Right lung (tissue), 5 donors: ENCODE measurements around the gene RTN1. TPM values are rescaled to one million over a fixed set of nuclear protein-coding genes. Genes with fewer than 3 reads are reported as not detected.

Experiments
- DNase-seq, 2 donors: peaks; one replicate each; pipeline ENCODE4 v3.0.0-alpha.2; 2013
- polyA plus RNA-seq, 5 donors: library from polyadenylated mRNA; unstranded; fragments of 120-200 nt; gene quantifications; one replicate each; pipeline versions ENCODE4 v1.2.1 to v1.2.3, GENCODE V29; 2013; ENCODE audit warnings: inconsistent platforms in 1 of 5, low replicate concordance in 1 of 5; ENCODE audit not compliant: insufficient read length in 5 of 5, insufficient read depth in 1 of 5

RTN1 gene
- polyA plus RNA-seq, 5 donors = 4.1 to 4.4 (median 4.2) TPM

DNA sequence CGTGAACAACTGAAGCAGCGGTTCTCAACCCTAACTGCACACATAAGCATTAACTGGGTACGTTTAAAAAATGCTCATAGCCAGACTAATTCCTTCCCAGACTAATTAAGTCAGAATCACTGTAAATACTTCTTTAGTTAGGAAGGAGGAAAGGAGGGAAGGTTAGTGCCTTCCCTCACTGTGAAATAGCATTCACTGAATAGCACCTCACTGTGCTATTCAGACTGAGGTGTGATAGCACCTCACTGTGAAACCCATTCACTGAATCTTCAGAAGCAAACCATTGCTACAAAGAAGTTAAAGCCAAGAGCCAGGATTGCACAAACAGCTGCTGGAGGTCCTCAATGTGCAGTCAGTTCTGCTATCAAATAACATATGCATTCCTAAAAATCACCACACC, 58.8 kb downstream of the RTN1 start:
- DNase-seq = no peak

DNA sequence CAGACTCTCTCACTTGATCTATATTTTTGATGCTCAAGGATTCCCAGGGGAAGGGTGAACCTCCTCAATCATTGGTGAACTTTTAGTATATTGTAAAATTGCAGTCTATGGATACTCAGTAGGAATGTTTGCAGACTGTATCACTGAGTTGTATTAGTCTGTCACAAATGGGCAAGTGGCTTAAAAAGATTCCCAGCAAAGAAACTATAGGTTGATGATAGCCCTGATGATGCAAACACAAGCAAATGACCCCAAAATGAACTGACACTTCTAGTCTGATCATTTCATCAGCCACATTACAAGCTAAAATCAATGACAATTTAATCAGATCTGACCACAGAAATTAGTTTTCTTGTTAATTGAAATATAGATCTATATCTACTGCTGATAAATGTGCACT, 59.5 kb downstream of the RTN1 start:
- DNase-seq = no peak

DNA sequence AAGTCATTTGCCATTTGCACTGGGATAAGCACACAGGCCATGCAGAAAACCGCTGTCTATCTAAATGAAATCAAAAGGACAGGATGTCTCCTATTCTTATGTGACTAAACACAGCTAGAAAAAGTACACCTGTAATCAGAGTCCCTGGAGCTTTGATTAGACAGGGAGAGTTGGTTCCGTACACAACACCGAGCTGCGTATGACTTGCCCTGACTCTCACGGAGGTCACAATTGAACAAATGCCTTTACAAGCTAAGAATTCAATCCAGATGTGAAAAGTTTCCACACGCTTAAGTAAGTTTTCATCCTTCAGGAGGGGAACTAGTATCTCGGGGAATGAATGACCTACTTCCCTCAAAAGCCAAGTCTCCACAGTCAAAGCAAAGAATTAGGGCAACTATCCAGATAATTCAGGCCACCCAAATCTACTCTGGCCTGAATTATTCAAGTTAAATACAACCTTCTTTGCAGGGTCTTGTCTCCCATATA, 67.5 kb downstream of the RTN1 start:
- no peak for DNase-seq

DNA sequence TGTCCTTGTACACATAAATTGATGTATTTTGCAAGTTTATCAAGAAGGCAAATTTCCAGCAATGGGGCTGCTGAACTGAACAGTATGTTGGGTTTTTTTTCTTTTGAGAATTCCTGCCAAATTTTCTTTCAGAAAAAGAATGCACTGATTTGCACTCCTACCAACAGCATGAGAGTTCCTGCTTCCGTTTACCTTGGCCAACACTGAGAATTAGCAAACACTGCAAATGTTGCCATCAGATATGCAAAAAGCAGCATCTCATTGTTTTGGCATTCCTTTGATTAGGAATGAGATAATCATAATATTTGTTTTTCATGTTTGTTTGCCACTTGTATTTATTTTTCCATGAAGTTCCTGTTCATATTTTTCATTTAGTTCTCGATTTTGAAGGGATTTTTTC, 82.4 kb downstream of the RTN1 start:
- DNase-seq = no peak

DNA sequence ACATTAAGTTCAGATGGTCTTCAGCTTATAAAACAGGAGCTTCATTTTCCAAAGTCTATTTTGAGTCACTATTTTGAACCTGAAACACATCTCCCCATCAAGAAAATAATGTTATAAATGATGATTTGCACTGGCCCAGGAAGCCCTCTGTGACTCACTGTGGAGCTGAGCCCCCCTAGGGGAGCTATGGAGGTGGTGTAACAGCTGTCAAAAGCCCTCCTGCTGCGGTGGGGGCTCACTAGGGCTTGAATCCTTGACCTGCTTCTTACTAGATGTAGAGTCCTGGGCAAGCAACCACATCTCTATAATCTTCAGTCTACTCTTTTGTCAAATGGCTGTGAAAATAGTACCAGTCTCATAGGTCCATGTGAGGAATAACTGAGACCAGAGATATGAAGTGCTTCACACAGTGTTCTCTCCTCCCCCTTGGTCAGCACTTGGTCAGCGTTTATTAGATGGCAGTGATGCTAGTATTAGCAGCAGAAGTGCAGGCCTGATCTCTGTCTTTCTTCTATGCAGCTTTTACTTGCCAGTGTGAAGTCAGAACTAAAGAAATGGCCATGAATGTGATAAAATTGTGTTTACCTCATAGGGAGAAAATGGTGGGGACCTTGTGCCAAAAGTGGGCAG, 83.4 kb downstream of the RTN1 start:
- no peak for DNase-seq

DNA sequence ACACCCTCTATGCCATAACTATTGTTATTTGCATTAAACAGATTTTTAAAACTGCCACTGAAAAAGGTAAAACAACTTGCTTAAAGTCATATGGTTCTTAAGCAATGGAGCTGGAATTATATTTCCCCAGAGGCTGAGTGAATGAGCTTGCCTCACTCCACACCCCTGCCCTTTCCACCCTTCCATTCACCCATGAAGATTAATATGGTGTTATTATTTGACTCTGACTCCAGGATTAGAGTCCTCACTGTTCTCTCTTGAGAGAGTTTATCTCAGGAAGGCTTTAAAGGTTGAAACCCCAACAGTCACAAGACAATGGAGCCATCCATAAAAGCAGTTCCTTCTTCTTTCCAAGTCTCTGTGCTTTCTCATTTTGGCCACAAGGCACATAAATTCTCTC, 84.9 kb downstream of the RTN1 start:
- DNase-seq = no peak

DNA sequence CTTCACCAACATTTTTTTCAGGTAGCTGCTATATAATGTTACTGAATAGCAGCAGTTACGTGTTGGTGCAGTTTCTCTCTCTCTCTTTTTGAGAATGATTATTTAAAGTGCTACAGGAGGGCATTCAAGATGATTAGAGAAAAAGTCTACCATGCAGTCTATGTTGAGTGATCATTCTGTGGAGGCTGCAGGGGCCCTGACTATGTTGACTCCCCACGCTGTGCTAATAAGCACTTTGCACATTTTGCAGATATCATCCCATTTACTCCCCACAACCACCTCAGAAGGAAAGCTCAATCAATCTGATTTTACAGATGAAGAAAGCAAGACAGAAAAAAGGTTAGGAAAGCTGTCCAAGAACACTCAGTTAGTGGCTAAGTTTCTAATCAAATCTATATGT, 87.8 kb downstream of the RTN1 start:
- DNase-seq = no peak

DNA sequence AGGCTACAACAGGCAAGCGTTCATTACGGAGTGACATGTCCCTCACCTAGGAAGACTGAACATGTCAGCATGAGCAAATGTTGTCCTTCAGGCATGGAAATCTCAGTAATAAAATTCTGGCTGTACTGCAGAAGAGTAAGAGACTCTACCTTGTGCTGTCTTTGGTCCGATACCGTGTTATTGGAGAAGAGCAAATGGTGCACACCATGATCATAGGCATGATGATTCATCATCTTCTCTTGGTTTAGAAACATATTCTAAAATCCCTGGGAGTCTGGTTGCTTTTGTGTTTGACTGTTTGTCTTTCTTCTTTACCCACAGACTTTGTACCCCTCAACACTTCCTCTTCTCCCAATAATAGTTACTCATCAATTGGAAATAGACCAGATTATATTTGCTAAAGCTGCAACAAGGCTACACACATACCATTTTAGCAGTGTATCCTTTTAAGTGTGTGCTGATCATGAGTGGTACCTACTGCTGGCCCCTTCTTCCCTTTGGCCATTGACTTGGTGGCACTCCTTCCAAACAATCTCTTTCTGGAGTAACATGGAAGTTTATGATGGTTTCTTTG, 93.5 kb downstream of the RTN1 start:
- DNase-seq = no peak

DNA sequence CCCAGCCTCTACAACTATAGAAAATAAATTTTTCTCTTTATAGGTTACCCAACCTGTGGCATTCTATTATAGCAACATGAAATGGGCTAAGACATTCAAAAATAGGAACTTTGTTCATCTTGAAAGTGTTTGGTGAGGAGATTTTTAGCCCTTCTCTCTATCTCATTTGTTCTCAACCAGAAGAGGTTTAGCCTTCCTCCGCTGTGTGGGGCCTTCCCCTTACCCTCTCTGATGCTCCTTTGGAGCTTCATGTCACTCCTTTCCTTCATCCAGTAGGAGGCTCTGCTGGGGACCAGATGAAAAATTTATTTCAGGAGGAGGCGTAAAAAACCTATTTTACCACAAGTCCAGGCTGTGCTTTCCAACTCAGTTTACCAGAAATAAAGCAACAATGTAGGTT, 94.1 kb downstream of the RTN1 start:
- DNase-seq = no peak

DNA sequence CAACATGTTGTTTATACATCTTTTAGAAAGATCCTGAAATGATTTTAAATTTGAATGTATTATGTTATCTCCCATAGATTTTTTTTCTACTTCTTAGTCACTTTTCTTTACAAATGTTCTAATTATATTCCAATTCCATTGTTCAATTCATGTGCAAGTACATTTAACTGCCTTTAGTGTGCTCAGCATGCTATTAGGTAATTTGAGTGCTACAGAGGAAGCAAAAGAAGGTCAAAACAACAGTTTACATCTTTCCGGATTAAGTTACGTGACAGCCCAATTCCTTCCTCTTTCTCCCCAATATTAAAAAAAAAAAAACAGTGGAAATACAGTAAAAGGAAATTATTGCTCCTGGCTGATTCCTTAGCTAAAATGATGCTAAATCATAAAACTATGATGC, 98.3 kb downstream of the RTN1 start:
- DNase-seq = no peak

DNA sequence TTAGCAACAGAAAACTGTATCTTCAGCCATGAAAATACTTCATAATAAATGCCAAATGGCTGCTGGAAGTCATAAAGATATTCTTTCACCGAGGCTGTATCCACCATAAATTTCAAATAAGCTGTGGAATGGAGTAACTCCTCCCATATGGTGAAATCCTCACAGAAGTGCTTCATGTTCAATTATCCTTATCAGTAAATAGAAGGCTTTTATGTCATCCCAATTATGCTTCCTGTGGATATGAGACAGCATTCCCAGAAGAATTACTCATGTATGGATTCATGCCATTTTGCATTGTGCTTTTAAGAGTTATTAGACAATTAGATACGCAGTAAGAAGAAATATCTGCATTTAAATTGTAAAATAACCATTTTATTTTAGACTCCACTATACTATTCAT, 99.0 kb downstream of the RTN1 start:
- DNase-seq = no peak

DNA sequence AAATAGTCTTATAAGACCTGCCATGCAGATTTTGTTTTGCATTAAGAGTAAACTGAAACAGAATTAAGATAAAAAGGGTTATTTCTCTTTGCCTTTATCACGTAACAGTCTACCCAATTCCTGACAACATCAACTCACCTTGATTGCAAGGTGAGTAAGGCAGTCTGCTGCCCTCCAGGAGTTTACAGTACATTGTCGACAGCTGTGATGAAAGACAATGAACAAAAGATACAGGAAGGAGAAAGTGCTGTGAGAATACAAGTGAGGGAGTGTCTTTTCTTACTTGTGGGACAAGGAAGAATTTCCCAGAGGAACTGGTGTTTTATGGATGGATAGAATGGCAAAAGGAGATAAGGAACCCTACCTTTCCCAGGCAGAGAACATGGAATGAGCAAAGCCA, 101.0 kb downstream of the RTN1 start:
- DNase-seq = no peak

DNA sequence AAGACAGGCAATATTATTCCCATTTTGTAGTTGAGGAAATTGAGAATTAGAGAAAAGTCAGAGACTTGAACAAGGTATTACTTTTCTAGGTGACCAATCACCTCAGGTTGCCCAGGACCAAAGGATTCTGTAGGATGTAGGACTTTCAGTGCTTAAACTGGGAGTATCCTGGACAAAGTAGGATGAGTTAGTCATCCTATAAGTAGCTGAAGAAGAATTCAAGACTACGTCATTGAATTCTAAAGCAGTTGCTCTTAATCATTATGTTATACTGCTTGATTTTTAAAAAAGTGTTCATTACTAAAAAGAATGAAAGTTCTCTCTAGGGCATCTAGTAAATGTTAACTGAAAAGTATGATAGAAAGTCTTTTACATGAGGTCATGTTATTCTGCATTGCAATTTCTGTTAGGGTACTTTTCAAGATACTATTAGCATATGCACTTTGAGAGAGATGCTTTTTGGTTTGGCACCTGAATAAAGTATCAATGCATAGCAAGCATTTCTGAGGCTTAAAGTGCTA, 101.7 kb downstream of the RTN1 start:
- no peak for DNase-seq

DNA sequence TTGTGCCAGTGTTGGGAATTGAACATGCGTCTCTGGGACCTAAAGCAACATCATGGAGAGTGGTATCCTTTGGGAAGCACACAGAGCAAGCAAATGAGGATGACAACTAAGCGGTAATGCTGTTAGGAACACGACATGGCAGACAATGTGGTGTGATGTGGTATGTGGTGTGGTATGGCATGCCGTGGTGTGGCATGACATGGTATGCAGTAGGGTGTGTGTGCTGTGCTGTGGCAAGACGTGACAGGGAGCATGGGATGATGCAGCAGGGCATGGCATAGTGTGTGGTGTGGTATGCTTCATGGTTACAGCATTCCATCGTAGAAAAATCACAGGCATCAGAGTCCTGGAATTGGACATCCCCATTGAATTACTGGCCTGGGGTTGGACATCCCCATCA, 108.7 kb downstream of the RTN1 start:
- no peak for DNase-seq

DNA sequence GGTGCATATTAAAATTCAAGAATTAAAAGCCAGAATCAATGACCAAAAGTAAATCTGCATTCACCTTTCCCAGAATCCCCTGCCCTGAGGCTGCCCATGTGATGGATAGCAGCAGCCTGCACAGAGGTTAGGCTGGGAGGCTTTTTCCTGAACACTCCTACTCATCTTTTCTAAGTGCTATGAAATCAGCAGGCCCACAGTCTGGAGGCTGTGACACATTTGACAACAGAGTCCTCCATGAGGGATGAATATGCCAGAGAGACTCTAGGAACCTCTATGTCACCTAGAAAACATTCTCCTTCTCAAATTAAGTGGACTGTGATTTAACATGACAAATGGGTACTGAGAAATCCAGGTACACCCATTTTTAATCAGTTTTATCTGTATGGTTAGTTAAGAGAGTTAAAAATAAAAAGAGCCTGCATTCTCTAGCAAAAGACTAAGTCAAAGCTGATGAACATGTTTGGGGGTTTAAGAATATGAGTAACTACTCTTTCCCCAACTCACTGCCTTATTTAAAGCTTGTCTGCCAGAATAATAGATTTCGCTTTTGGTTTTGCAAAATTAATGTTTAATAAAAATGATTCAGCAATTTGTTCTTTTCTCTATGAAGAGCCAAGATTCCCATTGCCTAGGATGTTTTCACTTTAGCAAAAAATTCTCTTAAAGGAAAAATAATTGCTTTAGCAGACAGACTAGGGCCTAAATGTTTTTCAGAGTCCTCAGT, 115.0 kb downstream of the RTN1 start:
- no peak for DNase-seq

DNA sequence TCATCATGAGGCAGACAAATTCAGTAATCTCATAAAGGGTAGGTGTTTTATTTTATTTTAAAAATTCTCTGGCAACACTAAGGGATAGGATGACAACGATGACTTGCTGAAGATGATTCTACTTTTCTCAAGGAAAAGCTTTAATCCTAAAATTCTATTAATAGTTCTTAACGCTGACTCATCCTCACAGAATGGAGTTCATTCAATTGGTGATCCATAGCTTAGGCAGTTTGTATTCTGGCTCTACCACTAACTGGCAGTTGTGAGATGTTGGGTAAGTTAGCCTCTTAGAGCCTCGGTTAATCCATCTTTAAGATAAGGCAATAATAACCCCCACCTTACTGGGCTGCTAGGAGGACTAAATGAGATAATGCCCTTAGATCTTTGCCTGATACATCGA, 116.3 kb downstream of the RTN1 start:
- no peak for DNase-seq

DNA sequence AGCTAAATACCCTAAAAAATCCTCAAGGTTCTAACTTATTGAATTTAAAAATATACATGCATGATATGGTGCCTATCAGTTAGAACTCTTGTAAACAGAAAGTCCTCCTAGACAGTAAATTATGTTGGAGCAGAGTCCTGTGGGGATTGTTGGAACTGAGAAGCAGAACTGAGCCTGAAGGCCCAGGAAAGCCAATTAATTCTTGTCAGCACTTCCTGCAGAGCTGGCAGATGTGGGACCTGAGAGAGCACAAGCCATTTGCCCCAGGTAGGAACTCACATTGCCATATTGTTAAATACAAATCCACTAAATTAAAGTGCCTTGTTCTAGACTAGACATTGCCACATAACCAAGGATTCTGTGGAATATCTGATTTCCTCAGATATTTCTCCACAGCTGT, 117.1 kb downstream of the RTN1 start:
- no peak for DNase-seq

DNA sequence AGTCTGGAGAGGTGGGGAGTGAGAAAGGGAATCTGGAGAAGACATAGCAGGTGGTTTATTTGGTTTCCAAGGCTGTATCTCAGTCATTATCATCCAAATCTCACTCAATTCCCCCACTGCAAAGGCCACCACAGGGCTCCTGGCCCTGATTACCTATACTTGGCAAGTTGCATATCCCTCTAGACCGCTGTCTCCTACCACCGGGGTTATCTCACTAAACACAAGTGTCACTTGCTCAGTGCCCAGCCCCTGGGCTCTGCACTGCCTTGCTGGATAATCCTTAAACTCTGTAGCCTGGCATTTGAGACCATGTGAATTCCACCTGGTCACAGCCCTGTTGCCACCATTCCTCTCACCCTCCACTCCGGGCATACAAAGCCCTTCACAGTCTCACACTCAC, 119.0 kb downstream of the RTN1 start:
- DNase-seq = no peak

DNA sequence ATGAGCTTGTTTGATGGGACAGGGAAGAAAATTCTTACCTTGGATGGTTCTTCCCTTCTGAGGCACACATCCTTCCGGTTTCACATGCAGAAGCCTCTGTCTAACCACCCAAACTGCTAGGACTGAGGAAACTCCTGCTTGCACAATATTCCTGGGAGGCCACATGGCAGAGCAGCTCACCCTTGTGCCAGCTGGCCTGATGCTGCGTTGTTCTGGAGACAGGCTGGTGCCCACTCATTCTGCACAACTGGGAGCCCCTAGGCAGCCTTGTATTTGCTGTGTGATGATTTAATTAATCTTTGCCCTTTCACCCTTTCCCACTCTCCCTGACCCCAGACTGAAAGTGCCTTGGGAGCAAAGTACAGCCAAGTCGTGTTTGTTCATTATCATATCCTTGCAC, 130.8 kb downstream of the RTN1 start:
- no peak for DNase-seq

DNA sequence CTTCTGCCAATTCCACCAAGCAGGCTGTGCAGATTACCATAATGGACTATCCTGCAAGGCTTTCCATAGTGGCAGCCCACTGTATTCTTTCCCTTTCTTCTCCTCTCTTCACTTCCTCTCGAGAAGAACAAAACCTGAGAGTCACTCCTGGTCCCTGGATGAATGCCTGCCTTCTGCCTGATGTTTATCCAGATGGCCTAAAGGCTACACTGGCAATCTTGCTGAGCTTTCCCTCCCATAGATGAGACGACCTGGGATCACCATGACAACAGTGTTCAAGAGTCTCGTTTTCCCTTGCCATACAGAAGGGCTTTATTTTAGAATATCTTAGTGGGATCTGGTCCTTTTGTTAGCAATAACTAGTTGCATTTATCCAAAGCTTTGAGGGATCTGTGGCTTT, 142.3 kb downstream of the RTN1 start:
- no peak for DNase-seq

DNA sequence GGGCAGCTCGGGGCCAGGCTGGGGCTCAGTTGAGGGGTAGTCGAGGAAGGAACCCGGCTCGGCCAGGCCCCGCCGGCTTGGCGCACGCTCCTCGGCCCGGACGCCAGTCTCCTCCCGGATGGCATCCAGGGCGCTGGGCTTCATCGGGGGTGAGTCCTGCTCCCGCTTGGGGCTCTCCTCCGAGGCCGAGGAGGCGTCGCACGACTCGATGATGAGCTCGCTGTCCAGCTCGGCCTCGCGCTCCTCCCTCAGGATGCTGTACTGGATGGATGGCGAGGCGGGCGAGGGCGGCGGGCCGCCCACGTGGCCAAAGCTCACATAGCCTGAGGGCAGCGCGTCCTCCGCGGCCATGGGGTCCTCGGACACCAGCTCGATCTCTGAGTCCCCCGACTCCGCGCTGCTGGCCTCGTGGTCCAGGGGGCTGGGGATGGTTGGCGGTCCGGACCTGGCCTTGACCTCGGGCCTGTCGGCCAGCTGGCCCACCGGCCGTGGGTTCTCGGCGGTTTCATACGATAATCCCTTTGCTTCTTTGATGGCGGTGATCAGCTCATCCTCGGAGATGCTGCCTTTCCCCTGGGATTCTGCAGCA, 143.4 kb downstream of the RTN1 start:
- no peak for DNase-seq

DNA sequence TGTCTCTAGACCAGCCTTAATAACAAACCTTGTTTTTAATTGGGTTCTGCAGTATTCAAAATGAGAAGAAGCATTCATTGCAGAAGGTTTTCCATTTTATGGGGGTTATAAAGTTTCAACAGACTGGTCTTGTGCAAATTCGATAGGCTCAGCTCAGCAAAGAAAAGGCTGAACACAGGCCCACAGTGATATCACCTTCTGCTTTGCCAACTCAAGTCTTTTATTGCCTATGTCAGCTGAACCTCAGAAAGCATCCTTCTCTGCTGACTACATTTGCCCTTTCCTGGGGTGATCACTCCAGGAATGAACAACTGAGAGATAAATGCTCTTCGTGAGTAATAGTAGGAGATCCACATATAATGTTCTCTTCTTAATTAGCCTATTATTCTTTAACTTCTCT, 159.5 kb downstream of the RTN1 start:
- DNase-seq = no peak
